Hematopoietic multipotent progenitor cell treated with erythropoietin and hydrocortisone succinate and interleukin-3 and kit ligand, for 6 days (in vitro differentiated cells): ENCODE results near the gene RNPS1.

Experiments
- DNase-seq: peaks from one replicate; pipeline ENCODE4 v3.0.0-alpha.2; 2015

The RNPS1 gene

DNA sequence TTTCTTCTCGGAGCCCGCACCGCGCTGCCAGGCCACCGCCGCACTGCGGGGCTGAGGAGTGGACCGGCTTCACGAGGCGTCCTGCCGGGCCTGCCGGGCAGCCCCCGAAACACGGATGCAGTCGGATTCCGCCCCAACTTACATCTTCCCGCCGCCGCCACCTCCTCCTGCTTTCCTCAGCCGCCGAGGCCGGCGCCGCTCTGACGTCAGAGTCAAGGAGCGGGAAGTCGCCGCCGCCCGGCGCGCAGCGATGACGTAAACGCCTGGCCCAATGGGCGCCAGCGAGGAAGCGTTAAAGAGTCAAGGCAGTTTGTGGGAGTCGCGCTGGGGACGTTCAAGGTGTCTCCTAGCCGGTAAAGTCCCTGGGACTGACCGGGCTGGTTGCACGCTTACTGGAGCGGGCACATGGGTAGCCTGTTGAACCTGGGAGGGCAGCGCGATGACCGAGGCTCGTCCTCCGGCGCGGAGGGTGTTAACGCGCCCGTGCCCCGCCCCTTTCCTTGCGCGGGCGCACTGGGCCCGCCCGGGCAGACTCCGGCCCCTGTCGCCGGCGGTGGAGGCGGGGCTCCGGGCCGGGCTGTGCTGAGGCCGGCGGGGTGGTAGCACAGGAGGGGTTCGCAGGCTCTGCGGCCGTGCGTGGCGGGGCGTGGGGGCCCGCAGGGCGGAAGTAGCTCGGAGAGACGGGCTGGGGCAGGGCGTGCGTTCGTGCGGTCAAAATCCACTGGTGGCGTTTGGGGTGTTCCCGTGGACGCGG, at the start of gene RNPS1:
Gene RNPS1, minus strand, starts transcription at position 214 of the 754 bp plus-strand sequence. CDS start 3,483 bp downstream, outside the sequence.
- peak; percentile 95 for DNase-seq

- DNase-seq: no peak
These were observed 49.5 kb upstream of the RNPS1 start for GRCh38 chr16:2317231-2318020.

DNA sequence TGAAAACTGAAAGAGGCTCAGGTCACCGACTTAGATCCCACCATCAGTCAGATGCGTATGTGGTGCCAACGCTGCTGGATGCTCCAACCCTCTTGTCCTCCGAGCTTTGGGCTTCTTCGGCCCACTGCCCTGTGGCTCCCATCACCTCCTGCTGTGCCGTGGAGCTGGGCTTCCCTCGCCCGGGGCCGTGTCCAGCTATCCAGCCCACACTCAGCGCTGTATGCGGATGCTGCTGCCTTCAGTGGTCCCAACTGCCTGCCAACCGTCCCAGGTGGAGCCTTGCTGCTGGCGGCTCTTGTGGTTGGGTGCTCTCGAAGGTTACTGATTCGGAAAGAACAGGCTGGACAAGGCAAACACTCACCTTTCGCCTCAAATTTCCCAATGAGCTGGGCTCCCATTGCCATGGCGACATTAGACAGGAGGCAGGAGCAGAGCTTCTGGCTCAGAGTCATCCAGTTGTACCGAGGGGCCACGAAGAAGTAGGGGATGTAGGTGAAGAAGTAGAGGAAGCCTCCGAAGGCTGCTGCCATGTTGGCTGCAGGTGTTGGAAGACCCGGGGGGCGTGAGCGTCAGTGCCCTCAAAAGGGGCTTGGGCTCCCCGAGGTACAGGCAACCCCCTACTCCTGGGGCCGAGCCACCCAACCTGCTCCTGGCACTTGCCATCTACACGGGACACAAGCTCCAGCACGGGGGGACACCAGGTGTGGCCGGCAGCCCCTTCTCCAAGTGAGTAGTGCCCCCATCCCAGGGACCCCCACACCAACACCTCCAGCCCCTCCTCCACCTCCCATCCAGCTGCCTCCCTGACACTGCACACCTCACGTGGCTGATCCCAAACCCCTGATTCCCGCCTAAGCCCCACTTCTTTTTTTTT, 40.4 kb upstream of the RNPS1 start:
- DNase-seq: no peak

DNA sequence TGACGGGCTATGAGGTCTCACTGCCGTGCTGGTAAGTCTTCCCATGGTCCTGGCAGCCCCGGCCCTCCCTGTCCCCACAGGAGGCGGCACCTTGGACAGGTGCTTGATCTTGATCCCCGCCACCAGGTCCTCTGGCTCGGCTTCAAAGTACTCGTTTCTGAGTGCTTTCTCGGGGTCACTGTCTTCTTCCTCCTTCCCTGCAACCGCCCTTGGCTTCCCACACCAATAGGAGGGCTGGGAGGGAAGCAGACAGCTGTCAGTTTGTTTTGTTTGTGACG, 31.9 kb upstream of the RNPS1 start:
- DNase-seq: no peak

DNA sequence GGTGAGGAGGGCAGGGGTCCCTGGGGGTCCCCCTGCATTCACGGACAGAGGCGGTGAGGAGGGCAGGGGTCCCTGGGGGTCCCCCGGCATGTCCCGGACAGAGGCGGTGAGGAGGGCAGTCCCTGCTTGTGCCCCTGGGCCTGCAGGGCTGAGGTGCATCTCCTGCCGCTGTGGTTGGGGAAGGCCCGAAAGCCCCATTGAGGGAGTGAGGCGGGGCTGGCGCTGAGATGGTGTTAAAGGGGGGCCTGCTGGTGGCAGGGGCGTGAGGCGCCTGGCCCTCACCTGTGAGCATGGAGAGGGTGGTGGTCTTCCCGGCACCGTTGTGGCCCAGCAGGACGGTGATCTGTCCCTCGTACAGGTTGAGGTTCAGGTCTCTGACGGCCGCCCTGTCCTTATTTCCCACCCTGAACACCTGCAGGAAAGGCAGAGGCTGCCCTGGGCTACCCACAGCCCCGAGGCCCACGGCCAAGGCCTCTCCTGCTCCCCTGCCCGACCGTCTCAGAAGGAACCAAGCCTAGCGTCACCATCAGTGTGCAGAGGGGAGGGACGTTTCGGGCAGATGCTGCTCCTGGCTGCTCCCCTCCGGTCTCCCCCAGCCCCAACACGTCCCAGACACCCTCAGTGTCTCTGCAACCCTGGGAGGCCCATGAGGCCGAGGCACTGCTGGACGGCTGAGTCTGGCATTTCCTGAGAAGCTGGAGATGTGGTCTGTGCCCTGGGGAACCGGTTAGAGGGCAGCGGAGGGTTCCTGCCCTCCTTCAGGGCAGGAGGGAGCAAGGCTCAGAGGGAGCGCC, 31.4 kb upstream of the RNPS1 start:
- DNase-seq: no peak

- no peak for DNase-seq
These were observed 30.7 kb upstream of the RNPS1 start for GRCh38 chr16:2298621-2299020.

DNA sequence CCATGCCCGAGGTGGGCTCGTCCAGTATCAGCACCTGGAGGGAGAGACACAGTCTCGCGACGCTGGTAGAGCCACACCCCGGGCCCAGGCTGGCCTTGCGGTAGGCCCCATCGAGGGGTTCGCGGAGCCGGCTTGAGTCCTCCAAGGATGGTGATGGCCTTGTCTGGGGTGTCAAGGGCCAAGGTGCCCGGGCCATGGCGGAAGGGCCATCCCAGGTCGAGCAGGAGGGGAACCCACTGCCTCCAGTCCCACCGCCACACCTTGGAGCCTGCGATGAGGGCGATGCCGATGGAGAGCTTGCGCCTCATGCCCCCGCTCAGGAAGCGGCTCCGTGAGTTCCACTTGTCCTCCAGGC, 29.6 kb upstream of the RNPS1 start:
- no peak for DNase-seq

DNA sequence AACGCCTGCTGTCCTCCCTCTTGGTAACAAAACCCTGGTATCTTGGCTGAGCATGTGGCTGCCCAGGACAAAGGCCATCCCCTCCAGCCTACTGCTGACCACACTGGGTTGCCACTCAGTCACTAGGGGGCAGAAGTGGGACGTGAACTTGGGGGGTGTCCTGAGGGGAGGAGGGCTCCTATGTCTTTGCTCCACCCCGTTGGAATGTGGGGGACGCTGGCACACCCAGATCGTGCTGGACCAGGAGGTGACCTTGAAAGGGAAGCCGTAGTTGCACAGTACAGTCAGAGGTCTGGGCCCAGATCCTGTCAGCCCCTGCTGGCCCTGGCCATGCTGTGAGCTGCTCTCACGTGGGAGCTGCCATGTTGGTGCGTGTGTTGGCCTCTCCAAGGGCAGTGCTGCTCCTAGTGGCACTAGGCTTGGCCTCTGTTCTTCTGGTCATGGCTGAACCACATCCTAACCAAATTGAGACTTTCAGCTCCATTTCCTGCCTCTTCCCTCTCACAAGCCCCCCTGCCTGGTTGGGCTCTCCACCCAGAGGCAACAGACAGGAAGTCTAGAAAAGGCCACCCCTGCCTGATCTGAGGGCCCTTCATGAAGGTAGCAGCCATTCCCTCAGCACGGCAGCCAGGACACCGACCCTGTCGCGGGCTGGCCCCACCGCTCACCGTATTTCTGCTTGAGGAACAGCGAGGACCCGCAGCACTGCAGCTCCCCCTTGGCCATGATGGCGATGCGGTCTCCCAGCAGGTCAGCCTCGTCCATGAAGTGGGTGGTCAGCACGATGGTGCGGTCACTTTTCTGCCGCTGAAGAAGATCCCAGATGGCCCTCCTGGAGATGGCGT, 29.0 kb upstream of the RNPS1 start:
- DNase-seq: peak; percentile 48

GRCh38 chr16:2295056-2295798, 27.3 kb upstream of the RNPS1 start:
- no peak for DNase-seq

- no peak for DNase-seq
These were observed 24.3 kb upstream of the RNPS1 start for GRCh38 chr16:2292221-2292620.

GRCh38 chr16:2289282-2289681, 21.4 kb upstream of the RNPS1 start:
- DNase-seq: no peak

GRCh38 chr16:2288726-2289125, 20.8 kb upstream of the RNPS1 start:
- peak; percentile 24 for DNase-seq

GRCh38 chr16:2287916-2288547, 20.1 kb upstream of the RNPS1 start:
- no peak for DNase-seq

DNA sequence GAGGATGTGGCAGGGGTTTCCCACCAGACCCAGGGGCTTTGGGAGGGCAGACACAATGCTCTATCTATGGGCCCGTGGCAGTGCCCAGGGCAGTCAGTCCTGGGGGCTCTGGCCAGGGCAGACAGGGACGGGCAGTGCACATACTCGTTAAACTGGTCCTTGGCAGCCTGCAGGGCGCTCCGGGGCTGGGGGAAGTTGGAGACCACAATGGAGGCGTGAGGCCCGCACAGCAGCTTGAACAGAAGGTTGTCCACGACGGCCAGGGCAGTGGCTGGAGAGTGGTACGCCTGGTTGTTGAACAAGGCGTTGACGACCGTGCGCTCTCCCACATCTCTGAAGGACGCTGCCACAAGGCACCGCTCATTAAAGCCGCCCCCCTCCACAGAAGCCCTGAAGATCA, 18.6 kb upstream of the RNPS1 start:
- DNase-seq: no peak

- no peak for DNase-seq
These were observed 17.8 kb upstream of the RNPS1 start for GRCh38 chr16:2285731-2286191.

GRCh38 chr16:2284797-2285576, 17.1 kb upstream of the RNPS1 start:
- no peak for DNase-seq

GRCh38 chr16:2284001-2284770, 16.3 kb upstream of the RNPS1 start:
- DNase-seq: no peak

DNA sequence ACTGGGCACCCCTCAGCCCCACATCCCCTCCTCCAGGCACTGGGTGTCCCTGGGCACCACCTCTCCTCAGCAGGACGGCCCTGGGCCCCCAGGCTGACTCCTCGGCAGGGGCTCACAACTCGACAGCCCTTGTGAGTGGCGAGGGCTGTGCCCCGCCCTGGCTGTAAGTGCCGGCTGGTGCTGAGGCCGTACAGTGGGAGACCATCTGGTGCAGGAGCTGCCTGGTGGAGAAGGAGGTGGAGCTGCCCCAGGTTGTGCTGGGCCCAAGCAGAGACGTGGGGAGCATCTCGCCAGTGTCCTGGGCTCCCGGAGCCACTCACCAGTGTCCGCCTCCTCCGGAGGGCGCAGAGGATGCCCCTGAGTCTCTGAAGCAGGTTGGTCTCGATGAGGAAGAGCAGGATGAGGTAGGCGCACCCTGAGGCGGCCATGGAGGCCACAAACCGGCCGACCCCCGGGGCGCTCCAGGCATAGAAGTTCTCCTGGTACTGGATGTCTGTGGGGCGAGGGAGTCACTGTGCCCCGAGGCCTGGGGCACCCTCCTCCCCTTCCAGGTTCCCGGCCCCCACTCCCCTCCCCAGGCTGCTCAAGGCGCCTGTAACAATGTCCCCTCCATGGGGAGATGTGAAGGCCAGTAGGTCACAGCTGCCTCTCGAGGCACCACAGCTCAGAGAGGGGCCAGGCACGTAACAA, 15.1 kb upstream of the RNPS1 start:
- DNase-seq: no peak
